HPDE6-E6E7 (cell line): ENCODE measurements around the gene THOC6.
"Not testable (repeated sequence)": the region's sequence is repeated elsewhere in the genome, so short reads cannot be mapped to it uniquely, and the experiment has no call there.

Experiments
- DNase-seq: peaks from one replicate; pipeline ENCODE4 v3.0.0; 2011; ENCODE audit warnings: missing footprints; ENCODE audit errors: extremely low spot score

THOC6 gene

GRCh38 chr16:3072148-3072547 lies 48.3 kb downstream of the THOC6 start:
- DNase-seq = not testable (repeated sequence)

- not testable (repeated sequence) for DNase-seq
These were observed 48.9 kb downstream of the THOC6 start for GRCh38 chr16:3072576-3073263.

- no peak for DNase-seq
These were observed 49.6 kb downstream of the THOC6 start for GRCh38 chr16:3073448-3073847.

- no peak for DNase-seq
These were observed 51.2 kb downstream of the THOC6 start for GRCh38 chr16:3074860-3075522.

- no peak for DNase-seq
These were observed 51.7 kb downstream of the THOC6 start for GRCh38 chr16:3075523-3075915.

GRCh38 chr16:3075946-3076345 lies 52.1 kb downstream of the THOC6 start:
- not testable (repeated sequence) for DNase-seq

GRCh38 chr16:3076577-3076976 lies 52.7 kb downstream of the THOC6 start:
- no peak for DNase-seq
